GM19239 (cell line): Measurements from ENCODE around the gene TMEM145.

ENCODE experiments used
- DNase-seq: peaks from one replicate; pipeline ENCODE4 v3.0.0; 2011; ENCODE audit warnings: low spot score; ENCODE audit not compliant: insufficient read length
- FAIRE-seq: peaks from 2 replicates; lab custom pipeline; 2011; peaks lifted over from hg19 to GRCh38; lab: Jason Lieb, UNC

TMEM145 gene

DNA sequence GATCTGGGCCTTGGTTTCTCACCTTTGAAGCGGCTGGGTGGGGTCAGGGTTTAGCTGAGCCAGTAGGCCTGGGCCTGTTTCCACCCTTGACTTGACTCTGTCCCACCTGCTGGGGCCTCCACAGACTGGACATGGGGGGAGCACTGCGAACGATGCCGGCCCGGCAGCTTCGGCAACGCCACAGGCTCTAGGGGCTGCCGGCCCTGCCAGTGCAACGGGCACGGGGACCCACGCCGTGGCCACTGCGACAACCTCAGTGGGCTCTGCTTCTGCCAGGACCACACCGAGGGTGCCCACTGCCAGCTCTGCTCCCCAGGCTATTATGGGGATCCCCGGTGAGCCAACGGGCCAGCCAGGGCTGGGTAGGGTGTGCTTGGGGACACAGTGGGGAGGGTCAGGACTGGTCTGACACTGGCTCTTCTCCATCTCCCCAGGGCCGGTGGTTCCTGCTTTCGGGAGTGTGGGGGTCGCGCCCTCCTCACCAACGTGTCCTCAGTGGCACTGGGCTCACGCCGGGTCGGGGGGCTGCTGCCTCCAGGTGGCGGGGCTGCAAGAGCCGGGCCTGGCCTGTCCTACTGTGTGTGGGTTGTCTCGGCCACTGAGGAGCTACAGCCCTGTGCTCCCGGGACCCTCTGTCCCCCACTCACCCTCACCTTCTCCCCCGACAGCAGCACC lies 40.4 kb downstream of the TMEM145 start:
- DNase-seq: no peak
- FAIRE-seq: no peak

DNA sequence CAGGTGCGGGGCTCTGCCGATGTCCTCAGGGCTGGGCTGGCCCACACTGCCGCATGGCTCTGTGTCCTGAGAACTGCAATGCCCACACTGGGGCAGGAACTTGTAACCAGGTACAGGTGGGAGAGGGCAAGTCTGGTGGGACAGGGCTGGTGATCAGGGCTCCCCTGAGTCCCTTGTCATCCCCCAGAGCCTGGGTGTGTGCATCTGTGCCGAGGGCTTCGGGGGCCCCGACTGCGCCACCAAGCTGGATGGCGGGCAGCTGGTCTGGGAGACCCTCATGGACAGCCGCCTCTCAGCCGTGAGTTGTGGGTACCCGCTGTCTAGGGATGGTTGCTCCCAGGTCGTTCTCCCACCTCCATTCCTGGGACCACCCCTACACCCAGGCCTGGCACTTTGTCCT lies 42.8 kb downstream of the TMEM145 start:
- no peak for FAIRE-seq
- DNase-seq: no peak

DNA sequence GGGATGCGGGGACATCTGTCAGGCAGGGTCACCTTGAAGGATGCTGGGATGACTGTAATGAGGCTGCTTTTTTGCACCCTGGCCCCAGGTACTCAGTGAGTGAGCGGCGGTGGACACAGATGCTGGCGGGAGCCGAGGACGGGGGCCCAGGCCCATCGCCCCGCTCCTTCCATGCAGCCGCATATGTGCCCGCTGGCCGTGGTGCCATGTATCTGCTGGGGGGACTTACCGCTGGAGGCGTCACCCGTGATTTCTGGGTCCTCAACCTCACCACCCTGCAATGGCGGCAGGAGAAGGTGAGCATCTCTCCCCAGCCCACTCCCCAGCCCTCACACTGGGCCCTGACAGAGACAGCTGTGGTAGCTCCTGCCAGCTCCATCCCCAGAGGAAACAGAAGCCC lies 43.6 kb downstream of the TMEM145 start:
- FAIRE-seq (no peak), DNase-seq (no peak)

DNA sequence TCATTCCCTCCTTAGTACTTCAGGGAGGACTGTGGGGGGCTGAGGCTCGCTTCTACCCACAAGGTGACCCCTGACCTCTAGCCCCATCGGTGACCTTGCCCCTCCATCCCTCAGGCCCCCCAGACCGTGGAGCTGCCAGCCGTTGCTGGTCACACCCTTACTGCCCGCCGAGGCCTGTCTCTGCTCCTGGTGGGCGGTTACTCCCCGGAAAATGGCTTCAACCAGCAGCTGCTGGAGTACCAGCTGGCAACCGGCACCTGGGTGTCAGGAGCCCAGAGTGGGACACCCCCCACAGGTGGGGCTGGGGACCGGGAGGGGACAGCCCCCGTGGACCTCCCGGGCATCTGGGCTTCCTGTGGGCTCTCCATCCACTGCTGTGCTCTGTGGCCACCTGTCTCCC lies 44.2 kb downstream of the TMEM145 start:
- no peak for FAIRE-seq
- DNase-seq: no peak

DNA sequence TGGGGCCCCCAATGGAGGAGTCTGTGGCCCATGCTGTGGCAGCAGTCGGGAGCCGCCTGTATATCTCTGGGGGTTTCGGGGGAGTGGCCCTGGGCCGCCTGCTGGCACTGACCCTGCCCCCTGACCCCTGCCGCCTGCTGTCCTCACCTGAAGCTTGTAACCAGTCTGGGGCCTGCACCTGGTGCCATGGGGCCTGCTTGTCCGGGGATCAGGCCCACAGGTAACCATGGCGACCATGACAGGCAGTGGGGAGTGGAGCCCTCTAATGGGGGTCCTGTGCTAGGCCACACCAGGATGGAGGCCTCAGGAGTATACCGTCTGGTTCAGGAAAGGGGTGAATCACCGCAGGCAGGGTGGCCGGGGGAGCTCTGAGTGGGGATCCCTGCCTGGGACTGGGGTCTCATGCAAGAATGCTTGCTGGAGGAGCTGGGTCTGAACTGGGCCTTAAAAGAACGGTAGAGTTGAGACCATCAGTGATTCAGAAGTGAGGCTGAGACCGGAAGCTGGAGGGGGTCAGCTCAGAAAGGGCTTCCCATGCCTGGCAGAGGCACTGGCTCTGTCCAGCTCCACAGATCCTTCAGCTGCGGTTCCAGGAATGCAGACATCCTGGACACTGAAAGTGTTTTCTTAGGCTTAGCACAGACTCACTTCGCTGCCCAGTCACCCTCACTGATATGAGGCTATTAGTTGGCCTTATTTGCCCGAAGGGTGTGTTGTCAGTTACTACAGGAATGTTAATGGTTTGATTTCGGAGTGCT lies 47.9 kb downstream of the TMEM145 start:
- no peak for DNase-seq
- no peak for FAIRE-seq

DNA sequence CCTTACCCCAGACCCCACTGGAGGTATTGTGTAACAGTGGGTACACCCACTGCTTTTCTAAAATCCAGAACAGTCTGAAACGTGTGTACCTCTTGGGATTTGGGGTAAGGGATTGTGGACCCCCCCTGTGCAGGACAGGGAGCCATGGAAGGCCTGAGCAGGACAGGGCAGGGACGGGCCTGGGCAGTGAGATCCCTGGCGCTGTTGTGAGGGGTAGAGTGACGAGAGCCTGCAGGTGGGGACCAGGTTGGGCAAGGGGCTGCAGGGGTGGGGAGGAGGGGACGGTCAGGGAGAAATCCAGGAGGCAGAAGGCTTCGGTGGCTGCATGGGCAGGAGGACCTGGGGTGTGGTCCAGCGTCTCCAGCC lies 48.4 kb downstream of the TMEM145 start:
- no peak for DNase-seq
- FAIRE-seq: no peak

DNA sequence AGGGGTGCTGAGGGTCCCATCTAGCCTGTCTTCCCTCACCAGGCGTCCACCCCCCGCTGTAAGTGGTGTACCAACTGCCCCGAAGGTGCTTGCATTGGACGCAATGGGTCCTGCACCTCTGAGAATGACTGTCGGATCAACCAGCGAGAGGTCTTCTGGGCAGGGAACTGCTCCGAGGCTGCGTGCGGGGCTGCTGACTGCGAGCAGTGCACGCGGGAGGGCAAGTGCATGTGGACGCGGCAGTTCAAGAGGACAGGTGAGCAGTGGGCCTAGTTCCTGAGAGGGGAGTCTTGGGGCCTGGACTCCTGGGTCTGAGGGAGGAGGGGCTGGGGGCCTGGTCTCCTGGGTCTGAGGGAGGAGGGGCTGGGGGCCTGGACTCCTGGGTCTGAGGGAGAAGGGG lies 49.2 kb downstream of the TMEM145 start:
- no peak for FAIRE-seq
- no peak for DNase-seq

DNA sequence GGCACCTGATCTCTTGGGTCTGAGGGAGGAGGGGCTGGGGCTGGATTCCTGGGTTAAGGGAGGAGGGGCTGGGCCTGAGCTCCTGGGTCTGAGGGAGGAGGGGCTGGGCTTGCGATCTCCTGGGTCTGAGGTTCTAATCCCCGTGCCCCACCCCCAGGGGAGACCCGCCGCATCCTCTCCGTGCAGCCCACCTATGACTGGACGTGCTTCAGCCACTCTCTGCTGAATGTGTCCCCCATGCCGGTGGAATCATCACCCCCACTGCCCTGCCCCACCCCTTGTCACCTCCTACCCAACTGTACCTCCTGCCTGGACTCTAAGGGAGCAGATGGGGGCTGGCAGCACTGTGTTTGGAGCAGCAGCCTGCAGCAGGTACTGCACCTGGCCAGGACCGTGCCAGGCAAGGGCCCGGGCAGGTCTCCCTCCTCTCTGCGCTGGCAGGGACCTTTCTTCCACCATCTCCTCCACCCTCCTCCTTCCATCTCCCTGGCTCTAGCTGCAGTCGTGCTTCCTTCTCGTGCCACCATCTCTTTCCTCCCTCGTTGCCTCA lies 49.9 kb downstream of the TMEM145 start:
- FAIRE-seq: no peak
- no peak for DNase-seq

DNA sequence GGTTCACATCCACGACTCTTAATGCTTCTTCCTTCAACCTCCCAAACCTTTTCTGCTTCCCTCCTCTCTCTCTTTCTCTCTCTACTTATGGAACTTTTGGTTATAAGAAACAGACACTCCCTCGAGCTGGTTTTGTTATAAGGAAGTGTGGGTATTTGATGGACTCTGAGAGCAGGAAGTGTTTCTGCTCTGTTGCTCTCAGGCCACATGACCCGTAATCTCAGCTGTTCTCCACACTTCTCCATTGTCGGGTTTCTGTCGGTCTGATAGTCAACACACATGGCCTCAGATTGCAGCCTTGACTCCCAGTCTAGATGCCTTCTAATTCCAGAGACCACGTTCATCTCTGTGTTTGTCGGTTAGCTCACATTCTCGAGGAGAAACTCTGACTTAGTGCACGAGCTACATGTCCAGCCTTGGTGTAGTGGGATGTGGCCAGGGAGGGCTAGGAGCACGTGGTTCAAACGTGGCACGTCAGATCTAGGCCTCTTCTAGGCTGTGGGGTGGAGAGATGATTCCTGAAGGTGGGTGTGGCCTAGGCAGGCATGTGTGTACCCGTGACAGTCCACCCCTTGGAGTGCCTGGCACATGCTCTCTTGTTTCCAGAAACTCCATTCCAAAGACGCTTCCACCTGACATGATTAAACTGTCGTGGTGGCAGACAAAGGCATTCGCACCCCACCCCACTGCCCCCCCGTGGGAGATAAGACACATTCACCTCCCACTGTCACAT lies 50.7 kb downstream of the TMEM145 start:
- peak; percentile 63 for DNase-seq
- FAIRE-seq: peak; percentile 87

DNA sequence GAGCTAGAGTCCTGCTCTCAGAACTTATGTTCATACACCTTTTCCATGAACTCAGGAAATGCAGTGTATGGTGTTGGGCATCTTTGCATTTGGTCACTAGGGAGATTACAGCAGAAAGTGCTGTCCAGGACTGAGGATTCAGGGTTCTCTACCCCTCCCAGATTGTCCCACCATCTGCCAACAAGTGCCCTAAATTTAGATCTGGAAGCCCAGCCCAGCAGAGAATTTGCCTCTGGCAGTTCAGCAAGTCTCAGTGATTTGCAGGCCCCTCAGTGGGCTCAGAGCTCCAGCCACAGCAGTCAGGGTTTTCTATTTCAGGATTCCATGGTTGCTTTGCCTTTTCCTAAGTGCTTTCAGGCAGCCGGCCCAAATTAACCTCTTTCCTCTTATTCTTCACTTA lies 53.6 kb downstream of the TMEM145 start:
- no peak for DNase-seq
- FAIRE-seq: no peak

DNA sequence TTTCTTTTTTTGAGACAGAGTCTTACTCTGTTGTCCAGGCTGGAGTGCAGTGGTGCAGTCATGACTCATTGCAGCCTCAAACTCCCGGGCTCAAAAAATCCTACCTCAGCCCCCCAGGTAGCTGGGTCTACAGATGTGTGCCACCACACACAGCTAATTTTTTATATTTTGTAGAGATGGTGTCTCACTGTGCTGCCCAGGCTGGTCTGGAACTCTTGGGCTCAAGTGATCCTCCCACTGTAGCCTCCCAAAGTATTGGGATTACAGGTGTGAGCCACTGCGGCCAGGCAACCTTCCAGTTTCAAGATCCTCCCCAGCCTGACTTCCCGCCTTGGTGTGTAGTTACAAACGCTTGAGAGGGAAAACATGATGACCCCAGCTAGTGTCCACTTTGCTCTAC lies 54.8 kb downstream of the TMEM145 start:
- FAIRE-seq (no peak), DNase-seq (no peak)

DNA sequence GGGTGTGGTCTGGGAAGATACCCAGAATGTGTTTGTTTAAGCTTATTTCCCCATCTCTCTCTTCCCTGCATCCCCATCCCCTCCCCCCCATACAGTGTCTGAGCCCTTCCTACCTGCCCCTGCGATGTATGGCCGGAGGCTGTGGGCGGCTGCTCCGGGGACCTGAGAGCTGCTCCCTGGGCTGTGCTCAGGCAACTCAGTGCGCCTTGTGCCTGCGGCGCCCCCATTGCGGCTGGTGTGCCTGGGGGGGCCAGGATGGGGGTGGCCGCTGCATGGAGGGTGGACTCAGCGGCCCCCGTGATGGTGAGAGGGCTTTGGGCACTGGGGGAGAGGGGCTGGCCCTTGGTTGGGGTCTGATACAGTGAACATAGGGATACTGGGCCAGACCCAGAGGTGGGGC lies 55.3 kb downstream of the TMEM145 start:
- no peak for DNase-seq
- FAIRE-seq: no peak

DNA sequence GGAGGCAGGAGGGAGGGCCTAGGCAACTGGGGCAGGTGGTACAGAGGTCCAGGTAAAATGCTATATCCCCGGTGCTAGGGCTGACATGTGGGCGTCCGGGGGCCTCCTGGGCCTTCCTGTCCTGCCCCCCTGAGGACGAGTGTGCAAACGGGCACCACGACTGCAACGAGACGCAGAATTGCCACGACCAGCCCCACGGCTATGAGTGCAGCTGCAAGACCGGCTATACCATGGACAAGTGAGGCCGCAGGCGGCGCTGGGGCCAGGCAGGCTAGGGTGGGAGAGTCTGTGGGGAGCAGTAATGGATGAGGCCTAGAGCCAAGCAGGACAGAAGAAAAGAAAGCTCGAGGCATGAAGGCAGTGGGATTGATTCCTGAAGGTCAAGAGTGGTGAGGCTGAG lies 55.7 kb downstream of the TMEM145 start:
- DNase-seq (no peak), FAIRE-seq (no peak)

DNA sequence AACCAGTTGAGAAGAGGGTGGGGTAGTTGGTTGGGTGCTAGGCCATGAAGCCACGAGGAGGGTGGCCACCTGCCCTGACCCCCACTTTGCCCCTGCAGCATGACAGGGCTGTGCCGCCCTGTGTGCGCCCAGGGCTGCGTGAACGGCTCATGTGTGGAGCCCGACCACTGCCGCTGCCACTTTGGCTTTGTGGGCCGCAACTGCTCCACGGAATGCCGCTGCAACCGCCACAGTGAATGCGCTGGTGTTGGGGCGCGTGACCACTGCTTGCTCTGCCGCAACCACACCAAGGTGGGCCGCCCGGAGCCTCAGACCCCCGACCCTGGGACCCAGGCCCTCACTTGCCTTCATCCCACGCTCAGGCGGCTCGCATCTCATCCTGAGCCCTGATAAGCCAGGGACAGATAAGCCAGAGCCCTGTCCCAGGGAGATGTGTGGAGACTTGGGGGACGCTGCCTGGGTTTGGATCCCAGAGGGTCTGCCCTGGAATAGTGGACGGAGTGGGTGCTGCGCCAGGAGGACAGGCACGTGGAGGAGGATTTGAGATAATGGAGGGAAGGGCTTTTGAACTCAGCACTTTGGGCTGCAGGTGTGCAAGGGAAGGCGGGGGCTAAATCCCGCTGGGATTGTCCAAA lies 56.4 kb downstream of the TMEM145 start:
- no peak for DNase-seq
- no peak for FAIRE-seq

DNA sequence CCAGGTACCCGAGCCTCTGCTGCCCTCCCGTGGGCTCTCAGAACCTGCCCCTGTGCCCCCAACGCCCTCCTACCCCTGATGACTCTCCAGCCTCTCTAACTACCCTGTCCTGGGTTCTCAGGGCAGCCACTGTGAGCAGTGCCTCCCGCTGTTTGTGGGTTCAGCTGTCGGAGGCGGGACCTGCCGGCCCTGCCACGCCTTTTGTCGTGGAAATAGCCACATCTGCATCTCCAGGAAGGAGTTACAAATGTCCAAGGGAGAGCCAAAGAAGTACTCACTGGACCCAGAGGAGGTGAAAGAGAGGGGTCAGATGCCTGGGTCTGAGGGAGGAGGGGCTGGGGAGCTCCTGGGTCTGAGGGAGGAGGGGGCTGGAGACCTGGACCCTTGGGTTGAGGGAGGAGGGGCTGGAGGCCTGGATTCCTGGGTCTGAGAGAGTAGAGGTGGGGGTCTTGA lies 57.0 kb downstream of the TMEM145 start:
- DNase-seq (no peak), FAIRE-seq (no peak)

DNA sequence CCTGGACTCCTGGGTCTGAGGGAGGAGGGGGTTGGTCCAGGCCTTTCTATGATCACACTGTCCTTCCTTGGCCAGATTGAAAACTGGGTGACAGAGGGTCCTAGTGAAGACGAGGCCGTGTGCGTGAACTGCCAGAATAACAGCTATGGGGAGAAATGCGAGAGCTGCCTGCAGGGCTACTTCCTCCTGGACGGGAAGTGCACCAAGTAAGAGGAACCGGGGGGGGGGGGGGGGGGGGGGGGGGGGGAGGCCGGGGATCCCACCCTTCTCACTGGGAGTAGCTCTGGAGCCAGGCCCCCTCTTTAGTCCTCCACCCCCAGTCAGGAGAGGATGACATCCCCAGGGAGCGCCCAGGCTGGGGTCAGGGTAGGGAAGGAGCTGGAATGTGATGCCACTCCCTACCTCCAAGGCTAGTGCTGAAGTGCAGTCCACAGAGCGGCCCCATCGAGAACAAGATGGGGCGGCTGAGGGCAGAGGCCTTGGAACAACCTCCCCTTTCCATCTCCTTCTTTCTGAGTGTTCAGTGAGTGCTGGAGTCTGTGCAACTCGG lies 57.6 kb downstream of the TMEM145 start:
- FAIRE-seq (no peak), DNase-seq (no peak)
